Measurements from ENCODE around the gene NXN. TPM values are rescaled to one million over a fixed set of nuclear protein-coding genes. Genes with fewer than 3 reads are reported as not detected.

The NXN gene
- total and polyA plus RNA-seq, 3 donors from 2014 or later = 22.9 to 26.0 (median 23.0) TPM

DNA sequence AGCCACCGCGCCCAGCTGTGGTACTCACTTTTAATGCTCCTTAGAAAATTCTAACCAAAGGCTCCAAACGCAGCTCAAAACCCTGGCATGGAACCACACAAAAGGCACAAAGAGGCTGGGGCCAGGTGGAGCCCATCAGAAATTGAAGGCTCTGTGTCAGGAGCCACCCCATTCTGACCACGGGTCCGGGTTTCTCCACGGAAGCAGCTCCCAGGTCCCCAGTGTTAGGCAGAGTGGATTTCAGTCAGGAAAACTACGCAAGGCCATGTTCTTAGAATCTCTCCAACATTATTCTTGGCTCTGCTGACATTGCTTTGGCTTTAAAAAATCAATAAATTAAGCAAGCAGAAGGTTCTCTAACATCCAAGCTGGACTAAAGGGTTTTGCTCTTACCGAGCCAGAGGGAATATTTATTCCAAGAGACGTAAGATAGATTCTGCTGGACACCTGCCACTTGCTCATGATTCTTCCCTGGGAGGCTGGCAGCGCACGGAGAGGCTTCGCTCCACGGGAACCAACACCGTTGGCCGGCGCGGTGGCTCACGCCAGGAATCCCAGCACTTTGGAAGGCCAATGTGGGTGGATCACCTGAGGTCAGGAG, 93.5 kb downstream of the NXN start:
- peak overlapping the region in 1 of 2 donors; percentile 48 for H3K27ac ChIP-seq
- TF ChIP-seq POLR2A (IDR thresholded peaks at IDR 0.05) = no peak
- no peaks in the 10 kb centered on the region for H3K27me3 ChIP-seq
- 57 to 85% methylated on average over 15 to 18 of the region's 18 CpGs for WGBS, 2 donors
- H3K36me3 ChIP-seq (ENCODE audit: low read depth, missing control alignments) = no peaks in the 10 kb centered on the region
- intact Hi-C loops (cut with DNase I; ENCODE audit: low total_unique reads) = no loop called here
- H3K9me3 ChIP-seq = no peaks in the 10 kb centered on the region
- DNase-seq = peak; percentile 47
- H3K4me3 ChIP-seq = no peak overlapping the region
- H3K4me1 ChIP-seq = peaks cover 17% of the 10 kb centered on the region

DNA sequence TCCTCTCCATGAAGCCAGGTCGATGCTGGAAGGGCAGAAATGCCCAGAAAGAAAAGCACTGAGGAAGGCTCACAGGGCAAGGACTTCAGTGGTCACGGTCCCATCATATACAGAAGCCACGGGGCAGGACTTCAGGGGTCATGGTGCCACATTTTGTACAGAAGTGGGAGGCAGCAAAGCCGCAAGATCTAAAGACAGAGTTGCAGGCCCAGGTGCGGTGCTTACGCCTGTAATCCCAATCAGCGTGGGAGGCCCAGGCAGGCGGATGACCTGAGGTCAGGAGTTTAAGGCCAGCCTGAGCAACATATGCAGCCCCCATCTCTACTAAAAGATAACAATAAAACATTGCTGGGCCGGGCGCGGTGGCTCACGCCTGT, 96.0 kb downstream of the NXN start:
- no peaks in the 10 kb centered on the region for H3K9me3 ChIP-seq
- TF ChIP-seq, protein P1, sequence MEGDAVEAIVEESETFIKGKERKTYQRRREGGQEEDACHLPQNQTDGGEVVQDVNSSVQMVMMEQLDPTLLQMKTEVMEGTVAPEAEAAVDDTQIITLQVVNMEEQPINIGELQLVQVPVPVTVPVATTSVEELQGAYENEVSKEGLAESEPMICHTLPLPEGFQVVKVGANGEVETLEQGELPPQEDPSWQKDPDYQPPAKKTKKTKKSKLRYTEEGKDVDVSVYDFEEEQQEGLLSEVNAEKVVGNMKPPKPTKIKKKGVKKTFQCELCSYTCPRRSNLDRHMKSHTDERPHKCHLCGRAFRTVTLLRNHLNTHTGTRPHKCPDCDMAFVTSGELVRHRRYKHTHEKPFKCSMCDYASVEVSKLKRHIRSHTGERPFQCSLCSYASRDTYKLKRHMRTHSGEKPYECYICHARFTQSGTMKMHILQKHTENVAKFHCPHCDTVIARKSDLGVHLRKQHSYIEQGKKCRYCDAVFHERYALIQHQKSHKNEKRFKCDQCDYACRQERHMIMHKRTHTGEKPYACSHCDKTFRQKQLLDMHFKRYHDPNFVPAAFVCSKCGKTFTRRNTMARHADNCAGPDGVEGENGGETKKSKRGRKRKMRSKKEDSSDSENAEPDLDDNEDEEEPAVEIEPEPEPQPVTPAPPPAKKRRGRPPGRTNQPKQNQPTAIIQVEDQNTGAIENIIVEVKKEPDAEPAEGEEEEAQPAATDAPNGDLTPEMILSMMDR (IDR thresholded peaks at IDR 0.05) = no peak
- TF ChIP-seq POLR2A (IDR thresholded peaks at IDR 0.05) = no peak
- H3K4me1 ChIP-seq = peaks cover 38% of the 10 kb centered on the region
- WGBS, 2 donors = 51 to 64% methylated on average over 9 to 12 of the region's 12 CpGs
- H3K27ac ChIP-seq = peak overlapping the region; percentile 20 to 65
- intact Hi-C loops (cut with DNase I; ENCODE audit: low total_unique reads) = no loop called here
- H3K36me3 ChIP-seq (ENCODE audit: low read depth, missing control alignments) = no peaks in the 10 kb centered on the region
- no peak overlapping the region for H3K4me3 ChIP-seq
- no peaks in the 10 kb centered on the region for H3K27me3 ChIP-seq
- DNase-seq = no peak

DNA sequence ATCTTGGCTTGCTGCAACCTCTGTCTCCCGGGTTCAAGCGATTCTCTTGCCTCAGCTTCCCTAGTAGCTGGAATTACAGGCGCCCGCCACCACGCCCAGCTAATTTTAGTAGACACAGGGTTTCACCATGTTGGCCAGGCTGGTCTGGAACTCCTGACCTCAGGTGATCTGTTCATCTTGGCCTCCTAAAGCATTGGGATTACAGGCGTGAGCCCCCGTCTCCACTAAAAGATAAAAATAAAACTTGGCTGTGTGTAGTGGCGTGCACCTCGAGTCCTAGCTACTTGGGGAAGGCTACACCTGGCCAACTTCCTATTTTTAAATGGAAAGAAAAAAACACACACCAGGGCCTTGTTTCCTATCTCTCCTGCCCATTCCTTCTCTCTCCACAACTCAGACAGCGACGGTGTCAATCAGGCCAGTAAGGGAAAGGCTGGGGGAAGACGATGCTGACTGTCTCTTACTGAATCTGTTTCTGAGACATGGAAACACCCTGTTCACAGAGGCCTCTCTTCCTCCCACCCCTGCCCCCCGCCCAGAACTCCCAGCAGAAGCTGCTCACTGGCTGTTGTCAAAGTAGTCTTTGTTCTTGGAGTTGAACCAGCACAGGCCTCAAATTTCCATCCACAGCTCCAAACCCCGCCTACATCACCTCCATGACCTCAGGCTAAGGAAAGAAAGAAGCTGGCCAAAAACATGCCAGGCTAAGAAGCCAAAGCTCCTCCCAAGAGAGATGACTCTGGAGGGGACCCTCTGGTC, 96.6 kb downstream of the NXN start:
- no peak for TF ChIP-seq POLR2A (IDR thresholded peaks at IDR 0.05)
- TF ChIP-seq, protein P1 (IDR thresholded peaks at IDR 0.05) = no peak
- 56 to 59% methylated on average over 13 to 14 of the region's 14 CpGs for WGBS, 2 donors
- no peak overlapping the region for H3K4me3 ChIP-seq
- H3K27me3 ChIP-seq = no peaks in the 10 kb centered on the region
- intact Hi-C loops (cut with DNase I; ENCODE audit: low total_unique reads) = no loop called here
- H3K9me3 ChIP-seq = no peaks in the 10 kb centered on the region
- peaks cover 38% of the 10 kb centered on the region for H3K4me1 ChIP-seq
- no peaks in the 10 kb centered on the region for H3K36me3 ChIP-seq (ENCODE audit: low read depth, missing control alignments)
- H3K27ac ChIP-seq = peak overlapping the region; percentile 20 to 65
- peak; percentile 60 for DNase-seq

DNA sequence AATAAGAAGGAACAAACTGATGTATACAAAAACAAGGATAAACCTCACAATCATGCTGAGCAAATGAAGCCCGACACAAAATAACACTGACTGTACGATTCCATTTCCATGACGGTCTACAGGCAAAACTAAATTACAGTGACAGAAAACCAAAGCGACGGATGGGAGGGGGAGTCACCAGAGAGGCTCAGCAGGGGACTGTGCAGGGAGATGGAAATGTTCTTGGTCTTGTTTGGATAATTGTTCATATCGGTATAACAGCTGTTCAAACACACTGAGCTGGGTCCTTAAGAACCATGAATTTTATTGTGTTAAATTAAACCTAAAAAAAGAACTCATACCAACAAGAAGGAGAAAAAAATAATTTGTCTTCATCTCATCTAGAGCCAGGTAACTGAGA, 97.8 kb downstream of the NXN start:
- peaks cover 38% of the 10 kb centered on the region for H3K4me1 ChIP-seq
- WGBS, 2 donors = 73 to 74% methylated on average over 6 of the region's 6 CpGs
- TF ChIP-seq, protein P1 (IDR thresholded peaks at IDR 0.05) = no peak
- no peak for TF ChIP-seq POLR2A (IDR thresholded peaks at IDR 0.05)
- intact Hi-C loops (cut with DNase I; ENCODE audit: low total_unique reads) = no loop called here
- no peak overlapping the region for H3K4me3 ChIP-seq
- DNase-seq = no peak
- no peaks in the 10 kb centered on the region for H3K9me3 ChIP-seq
- no peaks in the 10 kb centered on the region for H3K27me3 ChIP-seq
- H3K36me3 ChIP-seq (ENCODE audit: low read depth, missing control alignments) = no peaks in the 10 kb centered on the region
- H3K27ac ChIP-seq = peak overlapping the region in 1 of 2 donors; percentile 65

DNA sequence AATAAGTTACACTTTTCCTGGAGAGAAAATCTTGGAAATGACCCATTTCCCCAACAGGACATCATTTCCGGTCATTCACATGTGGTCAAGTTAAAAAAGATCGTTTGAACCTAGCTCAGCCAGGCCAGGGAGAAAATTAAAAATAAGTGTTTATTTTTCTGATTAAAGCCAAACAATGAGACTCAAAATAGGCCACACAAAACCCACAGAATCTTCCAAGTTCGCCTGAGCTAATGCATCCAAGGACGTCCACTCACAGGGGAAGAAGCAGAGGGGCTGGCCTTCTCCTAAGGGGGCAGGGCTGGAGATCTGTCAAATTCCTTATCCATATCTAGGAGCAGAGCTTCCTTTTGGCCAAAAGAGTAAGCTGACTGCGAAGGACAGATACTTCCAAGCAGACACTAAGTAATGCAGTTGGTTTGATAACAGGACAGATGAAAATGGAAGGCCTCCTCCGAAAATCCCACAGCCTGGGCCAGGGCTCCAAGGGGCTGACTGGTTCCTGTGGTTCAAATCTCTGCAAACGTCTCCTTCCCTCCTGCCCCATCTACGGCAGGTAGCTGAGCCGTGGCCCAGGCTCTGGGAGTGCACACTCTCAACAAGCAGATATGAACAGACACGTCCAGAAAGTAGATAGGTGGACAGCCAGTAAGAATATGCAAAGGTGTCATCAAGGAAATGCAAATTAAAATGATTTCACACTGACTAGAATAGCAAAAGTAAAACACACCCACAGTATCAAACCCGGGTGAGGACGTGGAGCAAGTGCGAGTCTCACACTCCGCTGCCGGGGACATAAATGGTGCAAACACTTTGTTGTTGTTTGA, 98.9 kb downstream of the NXN start:
- H3K4me3 ChIP-seq = no peak overlapping the region
- no peak for TF ChIP-seq POLR2A (IDR thresholded peaks at IDR 0.05)
- TF ChIP-seq, protein P1 (IDR thresholded peaks at IDR 0.05) = no peak

More for the DNA sequence above, 98.9 kb downstream of the NXN start:
- no peaks in the 10 kb centered on the region for H3K9me3 ChIP-seq
- peak overlapping the region; percentile 68 to 85 for H3K27ac ChIP-seq
- DNase-seq = peak; percentile 58
- WGBS, 2 donors = 53 to 63% methylated on average over 11 to 15 of the region's 15 CpGs
- no peaks in the 10 kb centered on the region for H3K27me3 ChIP-seq
- no peaks in the 10 kb centered on the region for H3K36me3 ChIP-seq (ENCODE audit: low read depth, missing control alignments)
- intact Hi-C loops (cut with DNase I; ENCODE audit: low total_unique reads) = no loop called here
- H3K4me1 ChIP-seq = peaks cover 38% of the 10 kb centered on the region
